Measurements from ENCODE around the gene CARMIL3. TPM values are rescaled to one million over a fixed set of nuclear protein-coding genes. Genes with fewer than 3 reads are reported as not detected.

CARMIL3 gene
- total RNA-seq, 2 experiments from 2014 or later: 0.74 to 0.91 TPM

Other genes with a start within 250 kb of the CARMIL3 start
- 10 to 100 TPM; 32.2 to 36.2 TPM for gene DHRS4, start 98.2 kb upstream of the CARMIL3 start, total RNA-seq
- 10 to 100 TPM; 27.5 to 27.6 TPM for gene DHRS4L2, start 63.1 kb upstream of the CARMIL3 start, total RNA-seq
- not detected for gene CPNE6, start 19.6 kb downstream of the CARMIL3 start, total RNA-seq
- 100 to 1,000 TPM; 101 to 115 TPM for gene PCK2, start 42.3 kb downstream of the CARMIL3 start, total RNA-seq
- gene DCAF11, start 62.8 kb downstream of the CARMIL3 start, total RNA-seq: 10 to 100 TPM; 74.0 to 86.2 TPM
- 1 to 10 TPM; 1.5 to 1.6 TPM for gene NRL, start 62.9 kb downstream of the CARMIL3 start, total RNA-seq
- gene FITM1, start 78.7 kb downstream of the CARMIL3 start, total RNA-seq: under 1 TPM in 1 of 2 experiments, not detected in 1; 0.53 TPM
- gene PSME1, start 84.2 kb downstream of the CARMIL3 start, total RNA-seq: 100 to 1,000 TPM; 414 to 418 TPM
- 10 to 100 TPM; 36.9 to 46.7 TPM for gene EMC9, start 89.6 kb downstream of the CARMIL3 start, total RNA-seq
- gene PSME2, start 94.6 kb downstream of the CARMIL3 start, total RNA-seq: 100 to 1,000 TPM; 445 to 459 TPM
- gene RNF31, start 95.5 kb downstream of the CARMIL3 start, total RNA-seq: 10 to 100 TPM; 73.7 to 98.4 TPM
- 100 to 1,000 TPM; 172 to 209 TPM for gene IRF9, start 109.3 kb downstream of the CARMIL3 start, total RNA-seq
- 10 to 100 TPM; 25.6 to 27.7 TPM for gene REC8, start 120.1 kb downstream of the CARMIL3 start, total RNA-seq
- gene IPO4, start 136.8 kb downstream of the CARMIL3 start, total RNA-seq: 10 to 100 TPM; 73.4 to 73.7 TPM
- 10 to 100 TPM; 17.0 to 24.4 TPM for gene TM9SF1, start 143.4 kb downstream of the CARMIL3 start, total RNA-seq
- under 1 TPM; 0.14 to 0.30 TPM for gene TSSK4, start 153.7 kb downstream of the CARMIL3 start, total RNA-seq
- 10 to 100 TPM; 48.8 to 73.0 TPM for gene CHMP4A, start 161.5 kb downstream of the CARMIL3 start, total RNA-seq
- gene MDP1, start 164.1 kb downstream of the CARMIL3 start, total RNA-seq: 10 to 100 TPM in 1 of 2 experiments, 1 to 10 TPM in 1; 4.5 to 11.7 TPM
- gene NEDD8, start 180.4 kb downstream of the CARMIL3 start, total RNA-seq: 100 to 1,000 TPM; 187 to 217 TPM
- gene GMPR2, start 180.9 kb downstream of the CARMIL3 start, total RNA-seq: 10 to 100 TPM; 56.7 to 59.6 TPM
- 100 to 1,000 TPM in 1 of 2 experiments, 10 to 100 TPM in 1; 87.4 to 108 TPM for gene TINF2, start 190.6 kb downstream of the CARMIL3 start, total RNA-seq
- 1 to 10 TPM; 4.8 to 7.4 TPM for gene TGM1, start 211.2 kb downstream of the CARMIL3 start, total RNA-seq
- 10 to 100 TPM; 52.1 to 56.0 TPM for gene RABGGTA, start 219.6 kb downstream of the CARMIL3 start, total RNA-seq
- 10 to 100 TPM; 11.7 to 14.6 TPM for gene DHRS1, start 247.8 kb downstream of the CARMIL3 start, total RNA-seq
- gene NOP9, start 247.8 kb downstream of the CARMIL3 start, total RNA-seq: 10 to 100 TPM; 24.4 to 32.5 TPM

Measured in activated CD4-positive, alpha-beta T cell treated with anti-CD3 and anti-CD28 coated beads for 36 hours (primary cell).